ENCODE results near the gene LGALS9.
"Not testable (repeated sequence)": the region's sequence is repeated elsewhere in the genome, so short reads cannot be mapped to it uniquely, and the experiment has no call there.

LGALS9 gene

GRCh38 chr17:27627514-27627913, 3.5 kb upstream of the LGALS9 start:
- H3K4me3 ChIP-seq (ENCODE audit: low read depth, low read length), result no peak overlapping the region

DNA sequence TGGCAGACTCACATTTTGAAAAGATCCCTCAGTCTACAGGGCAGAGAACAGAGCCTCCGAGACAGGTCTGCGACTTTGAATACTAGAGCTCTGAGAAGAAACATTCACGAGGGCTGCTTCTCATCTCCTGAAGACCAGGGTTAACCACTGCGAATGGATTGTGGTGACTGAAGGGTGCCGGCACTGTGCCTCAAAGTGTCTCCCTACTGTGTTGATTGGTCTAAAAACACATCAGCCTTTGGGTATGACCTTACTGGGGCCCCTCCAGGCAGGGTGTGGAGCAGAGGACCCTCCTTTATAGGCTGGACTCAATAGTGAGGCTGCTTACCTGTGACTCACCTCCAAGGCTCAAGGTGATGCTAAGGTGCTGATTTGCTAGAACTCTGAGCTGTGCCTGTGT, 2.6 kb upstream of the LGALS9 start:
- no peak overlapping the region for H3K4me3 ChIP-seq (ENCODE audit: low read depth, low read length)

- not testable (repeated sequence) for H3K4me3 ChIP-seq (ENCODE audit: low read depth, low read length)
Observed at GRCh38 chr17:27629260-27629659, 1.7 kb upstream of the LGALS9 start.

DNA sequence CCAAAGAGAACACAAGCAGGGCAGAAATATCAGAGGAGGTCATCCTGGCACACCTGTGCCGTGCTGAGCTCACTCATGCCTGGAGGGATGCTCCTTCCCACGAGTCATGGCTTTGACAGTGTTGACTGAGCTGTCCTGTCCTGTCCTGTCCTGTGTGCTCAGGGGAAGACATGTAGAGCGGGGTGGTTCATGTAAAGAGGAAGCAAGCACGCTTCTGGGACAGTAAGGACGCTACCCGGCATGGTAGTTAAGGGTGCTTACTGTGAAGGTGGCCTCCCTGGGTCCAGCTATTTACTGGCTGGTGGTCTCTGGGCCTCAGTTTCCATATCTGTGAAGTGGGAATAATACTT, 398 bp downstream of the LGALS9 start:
- H3K4me3 ChIP-seq (ENCODE audit: low read depth, low read length), result no peak overlapping the region

DNA sequence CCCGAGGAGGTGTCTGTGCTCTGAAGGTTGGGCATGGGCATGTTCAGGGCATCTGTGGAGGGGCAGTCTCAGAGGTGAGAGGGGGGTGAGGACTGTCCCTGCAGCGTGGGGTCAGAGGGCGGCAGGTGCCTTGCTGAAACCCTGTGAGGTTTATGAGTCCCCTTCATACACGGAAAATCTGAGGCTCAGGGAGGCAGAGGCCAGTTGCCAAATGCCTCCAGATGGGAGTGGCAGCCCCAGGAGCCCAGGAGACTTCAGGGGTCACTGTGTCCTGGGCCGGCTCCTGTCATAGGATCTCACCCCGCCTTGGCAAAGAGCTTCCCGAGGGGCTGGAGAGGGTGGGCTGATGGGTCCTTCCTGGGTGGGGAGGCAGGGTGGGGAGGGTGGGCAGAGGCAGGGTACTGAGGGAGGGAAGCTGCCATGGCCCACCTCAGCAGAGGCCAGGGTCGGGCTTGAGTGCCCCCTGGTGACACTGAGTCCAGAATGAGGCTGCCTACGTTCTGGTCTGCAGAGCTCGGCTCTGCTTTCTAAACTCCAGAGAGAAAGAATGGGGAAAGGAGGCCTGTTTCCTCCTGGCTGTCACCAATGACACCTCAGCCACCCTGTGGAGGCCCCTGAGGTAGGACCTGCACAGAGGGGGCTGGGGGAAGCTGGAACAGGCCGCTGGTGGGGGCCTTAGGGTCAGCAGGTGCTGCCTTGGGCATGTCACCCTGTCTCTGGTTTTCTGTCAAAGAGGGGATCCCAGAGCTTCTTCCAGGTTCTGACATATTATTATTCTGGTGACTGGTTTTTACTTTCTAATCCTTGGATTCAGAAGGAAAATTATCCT, 1.1 kb downstream of the LGALS9 start:
- H3K4me3 ChIP-seq (ENCODE audit: low read depth, low read length), result no peak overlapping the region

DNA sequence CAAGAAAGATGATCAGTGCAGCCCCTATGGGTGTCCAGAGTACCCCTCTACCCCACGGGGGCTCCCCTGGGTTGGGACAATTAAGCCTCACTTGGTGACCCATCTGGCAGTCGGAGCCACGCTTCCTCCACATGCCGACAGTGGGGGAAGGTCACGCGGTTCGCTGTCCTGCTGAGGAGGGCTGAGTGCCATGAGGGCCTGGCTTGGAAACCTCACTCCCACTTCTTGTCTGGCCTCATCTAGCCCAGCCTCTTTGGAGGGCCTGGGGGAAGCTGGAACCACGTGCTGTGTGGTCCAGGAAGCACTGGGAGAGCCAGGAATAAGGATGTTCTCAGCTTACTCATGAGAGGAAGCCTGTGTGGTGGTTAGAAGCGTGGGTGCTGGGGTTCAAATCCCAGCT, 1.8 kb downstream of the LGALS9 start:
- not testable (repeated sequence) for H3K4me3 ChIP-seq (ENCODE audit: low read depth, low read length)

DNA sequence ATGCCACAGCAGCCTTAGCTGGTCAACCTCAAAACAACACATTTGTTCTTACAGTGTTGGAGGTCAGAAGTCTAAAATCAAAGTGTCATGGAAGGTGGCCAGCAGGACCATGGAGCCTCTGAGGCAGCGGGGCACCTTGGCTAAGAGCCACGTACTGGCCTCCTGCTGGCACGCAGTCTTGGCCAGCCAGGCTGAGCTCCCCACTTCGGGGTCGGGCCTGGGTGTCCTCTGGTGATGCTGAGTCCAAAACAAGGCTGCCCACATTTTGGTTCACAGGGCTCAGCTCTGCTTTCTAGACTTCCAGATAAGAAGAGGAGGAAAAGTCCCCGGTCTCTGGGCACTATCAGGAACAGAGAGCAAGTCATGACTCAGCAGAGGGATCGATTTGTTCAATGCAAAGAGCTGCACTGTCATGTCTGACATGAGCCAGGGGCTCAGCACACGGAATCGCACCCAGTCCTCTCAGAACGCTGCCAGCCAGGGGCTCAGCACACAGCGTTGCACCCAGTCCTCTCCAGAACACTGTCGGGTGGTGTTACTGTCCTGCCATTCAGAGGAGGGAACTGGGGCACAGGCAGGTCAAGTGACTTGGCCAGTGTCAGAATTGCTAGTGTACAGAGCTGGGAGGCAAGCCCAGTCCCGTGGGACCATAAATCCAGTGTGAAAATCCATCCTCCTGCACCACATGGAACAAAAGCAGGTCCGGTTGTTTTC, 2.5 kb downstream of the LGALS9 start:
- H3K4me3 ChIP-seq (ENCODE audit: low read depth, low read length), result no peak overlapping the region

GRCh38 chr17:27634026-27634335, 3.0 kb downstream of the LGALS9 start:
- H3K4me3 ChIP-seq (ENCODE audit: low read depth, low read length), result no peak overlapping the region

GRCh38 chr17:27634776-27635175, 3.8 kb downstream of the LGALS9 start:
- H3K4me3 ChIP-seq (ENCODE audit: low read depth, low read length), result no peak overlapping the region

DNA sequence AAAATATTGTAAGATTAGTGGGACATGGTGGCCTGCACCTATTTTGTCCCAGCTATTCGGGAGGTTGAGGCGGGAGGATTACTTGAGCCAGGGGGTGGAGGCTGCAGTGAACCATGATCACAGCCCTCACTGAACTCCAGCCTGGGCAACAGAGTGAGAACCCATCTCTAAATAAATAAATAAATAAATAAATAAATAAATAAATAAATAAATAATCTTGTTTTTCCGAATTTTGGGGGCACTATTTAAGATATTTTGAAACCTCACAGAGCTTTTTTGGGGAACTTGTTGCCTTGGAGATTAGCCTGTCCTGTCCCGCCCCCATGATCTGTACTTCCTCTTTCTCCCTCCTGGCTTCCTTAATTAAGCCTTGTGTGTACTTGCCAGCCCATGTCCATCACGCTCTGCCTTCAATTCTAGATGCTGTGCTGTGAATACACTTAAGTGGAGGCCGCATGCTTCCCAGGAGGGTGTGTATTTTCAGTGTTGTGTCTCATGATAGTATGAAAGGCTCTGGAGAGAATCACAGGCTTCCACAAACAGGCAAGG, 4.4 kb downstream of the LGALS9 start:
- H3K4me3 ChIP-seq (ENCODE audit: low read depth, low read length), result no peak overlapping the region

- not testable (repeated sequence) for H3K4me3 ChIP-seq (ENCODE audit: low read depth, low read length)
Observed at GRCh38 chr17:27636005-27636520, 5.1 kb downstream of the LGALS9 start.

DNA sequence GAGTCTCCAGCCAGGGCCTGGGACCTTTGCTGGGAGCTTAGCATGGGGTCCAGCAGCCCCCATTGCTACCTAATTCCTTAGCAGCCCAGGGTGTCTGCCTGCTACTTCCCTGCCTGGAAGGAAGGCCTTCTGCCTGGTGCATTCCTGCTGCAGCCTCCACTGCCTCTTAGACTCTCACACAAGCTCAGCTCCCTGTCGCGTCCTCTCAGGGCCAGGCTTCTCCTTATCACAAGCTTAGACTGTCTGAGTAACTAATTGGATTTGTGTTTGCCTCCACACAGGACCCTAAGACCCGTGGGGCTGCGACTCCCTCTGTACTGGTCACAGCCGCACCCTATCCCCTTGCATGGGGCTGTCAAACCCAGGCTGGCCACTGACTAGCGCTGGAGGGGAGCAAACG, 6.8 kb downstream of the LGALS9 start:
- not testable (repeated sequence) for H3K4me3 ChIP-seq (ENCODE audit: low read depth, low read length)

DNA sequence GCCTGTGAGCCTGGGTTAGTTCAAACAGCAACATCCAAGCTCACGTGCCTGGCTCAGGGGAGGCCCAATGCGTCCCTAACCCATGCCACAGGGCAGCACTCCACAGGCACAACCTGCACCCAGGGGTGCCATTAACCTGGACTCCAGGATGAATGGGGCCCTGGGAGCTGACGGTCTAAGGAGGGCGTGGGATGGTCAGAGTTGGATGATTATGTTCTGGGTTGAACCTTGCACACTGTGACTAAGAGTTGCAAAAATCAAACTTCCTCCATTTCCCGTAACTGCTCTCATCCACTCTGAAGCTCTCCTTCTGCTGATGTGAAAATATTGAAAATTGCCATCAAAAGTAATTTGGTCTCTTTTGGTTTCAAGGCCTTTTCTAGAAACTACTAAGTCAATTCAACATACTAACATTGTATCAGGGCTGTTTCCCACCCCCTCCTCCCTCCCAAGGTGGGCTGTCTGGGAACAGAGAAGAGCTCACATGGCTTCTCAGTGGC, 7.5 kb downstream of the LGALS9 start:
- not testable (repeated sequence) for H3K4me3 ChIP-seq (ENCODE audit: low read depth, low read length)

- H3K4me3 ChIP-seq (ENCODE audit: low read depth, low read length), result no peak overlapping the region
Observed at GRCh38 chr17:27640790-27641189, 9.8 kb downstream of the LGALS9 start.

- H3K4me3 ChIP-seq (ENCODE audit: low read depth, low read length), result no peak overlapping the region
Observed at GRCh38 chr17:27644586-27644985, 13.6 kb downstream of the LGALS9 start.

DNA sequence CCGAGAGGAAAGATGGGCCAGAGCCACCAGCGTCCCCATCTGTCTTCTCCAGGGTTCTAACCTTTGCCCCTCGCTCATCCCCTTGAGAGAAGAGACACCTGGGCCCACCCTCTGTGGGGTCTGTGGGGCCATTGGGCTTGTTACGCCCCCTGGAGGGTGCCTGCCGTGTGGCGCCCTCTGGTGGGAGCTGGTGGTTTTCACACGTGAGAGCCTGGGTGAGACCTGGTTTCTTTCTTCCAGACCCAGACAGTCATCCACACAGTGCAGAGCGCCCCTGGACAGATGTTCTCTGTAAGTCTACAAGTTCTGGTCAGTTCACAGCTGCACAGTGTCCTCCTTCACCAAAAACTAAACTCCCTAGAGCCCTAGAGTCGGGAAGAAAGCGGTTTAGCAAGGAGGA, 14.6 kb downstream of the LGALS9 start:
- not testable (repeated sequence) for H3K4me3 ChIP-seq (ENCODE audit: low read depth, low read length)

DNA sequence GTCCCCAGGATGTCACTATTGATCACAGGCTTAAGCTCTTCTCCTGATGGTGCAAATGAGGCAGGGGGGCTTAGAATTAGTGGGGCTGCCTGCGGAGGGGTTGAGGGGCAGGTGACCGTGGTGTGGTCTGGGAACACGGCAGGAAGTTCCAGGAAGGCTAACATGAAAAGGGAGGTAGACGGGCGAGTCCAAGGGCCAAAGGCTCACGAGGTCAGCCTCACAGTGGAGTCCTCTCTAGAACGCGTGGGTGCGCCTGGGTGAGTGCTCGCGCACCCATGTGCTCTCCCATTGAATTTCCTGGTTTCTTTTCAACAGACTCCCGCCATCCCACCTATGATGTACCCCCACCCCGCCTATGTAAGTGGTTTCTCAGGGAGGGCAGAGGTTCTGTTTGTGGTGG, 15.2 kb downstream of the LGALS9 start:
- H3K4me3 ChIP-seq (ENCODE audit: low read depth, low read length), result no peak overlapping the region

DNA sequence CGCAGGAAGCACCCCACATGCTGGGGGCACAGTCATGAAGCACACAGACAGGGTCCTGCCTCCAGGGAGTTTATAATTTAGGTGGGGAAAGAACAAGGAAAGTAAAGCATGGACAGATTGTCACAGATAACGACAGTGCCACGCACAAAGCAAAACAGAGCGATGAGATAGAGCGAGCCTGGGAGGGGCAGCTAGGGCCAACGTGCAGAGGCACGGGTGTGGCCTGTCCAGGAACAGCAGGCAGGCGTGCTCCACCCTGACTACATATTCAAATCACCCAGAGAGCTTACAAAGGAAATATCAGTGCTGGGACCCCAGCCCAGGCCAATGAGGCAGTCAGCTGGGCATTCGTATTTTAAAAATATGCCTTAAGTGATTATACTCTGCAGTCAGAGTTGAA, 16.8 kb downstream of the LGALS9 start:
- H3K4me3 ChIP-seq (ENCODE audit: low read depth, low read length), result no peak overlapping the region

DNA sequence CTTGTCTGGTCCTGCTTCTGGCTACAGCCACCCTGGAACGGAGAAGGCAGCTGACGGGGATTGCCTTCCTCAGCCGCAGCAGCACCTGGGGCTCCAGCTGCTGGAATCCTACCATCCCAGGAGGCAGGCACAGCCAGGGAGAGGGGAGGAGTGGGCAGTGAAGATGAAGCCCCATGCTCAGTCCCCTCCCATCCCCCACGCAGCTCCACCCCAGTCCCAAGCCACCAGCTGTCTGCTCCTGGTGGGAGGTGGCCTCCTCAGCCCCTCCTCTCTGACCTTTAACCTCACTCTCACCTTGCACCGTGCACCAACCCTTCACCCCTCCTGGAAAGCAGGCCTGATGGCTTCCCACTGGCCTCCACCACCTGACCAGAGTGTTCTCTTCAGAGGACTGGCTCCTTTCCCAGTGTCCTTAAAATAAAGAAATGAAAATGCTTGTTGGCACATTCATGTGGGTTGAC, 18.2 kb downstream of the LGALS9 start:
- H3K4me3 ChIP-seq (ENCODE audit: low read depth, low read length), result not testable (repeated sequence)

DNA sequence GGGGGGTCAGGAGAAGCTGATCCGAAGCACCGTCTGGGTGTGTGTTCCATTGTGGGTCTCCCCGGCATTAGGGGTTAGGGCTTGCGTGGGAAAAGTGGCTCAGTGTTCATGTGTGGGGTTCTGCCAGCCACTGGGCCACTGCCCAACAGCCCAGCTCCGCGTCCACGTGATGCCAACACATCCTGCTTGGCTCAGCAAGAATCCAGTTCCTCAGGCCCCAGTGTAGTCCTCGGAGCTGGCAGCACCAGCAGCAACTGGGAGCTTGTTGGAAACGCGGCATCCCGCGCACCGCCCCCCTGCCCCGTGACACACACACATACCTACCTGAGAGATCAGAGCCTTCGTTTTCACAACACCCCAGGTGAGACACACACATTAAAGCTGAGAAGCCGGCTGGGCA, 18.9 kb downstream of the LGALS9 start:
- H3K4me3 ChIP-seq (ENCODE audit: low read depth, low read length), result no peak overlapping the region

DNA sequence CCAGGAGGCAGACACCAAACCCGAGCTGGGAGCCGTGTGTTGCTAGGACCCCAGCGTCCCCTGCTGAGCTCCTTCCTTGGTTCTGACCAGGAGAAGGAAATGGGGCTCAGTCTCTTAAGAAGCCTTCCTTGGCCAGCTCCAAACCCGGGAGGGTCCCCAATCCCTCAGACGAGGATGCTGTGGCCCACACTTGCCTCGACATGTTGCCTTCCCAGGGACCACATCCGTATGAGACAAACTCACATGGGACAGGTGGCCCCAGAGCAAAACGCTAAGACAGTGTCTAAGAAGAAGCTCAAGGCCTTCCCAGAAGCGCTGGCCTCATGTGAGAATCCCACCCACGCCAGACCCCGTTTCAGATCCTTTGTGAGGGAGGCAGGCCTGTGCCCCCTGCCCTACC, 19.8 kb downstream of the LGALS9 start:
- H3K4me3 ChIP-seq (ENCODE audit: low read depth, low read length), result no peak overlapping the region

Measured in iPS-11a (cell line).